Astrocyte (in vitro differentiated cells and primary cell): ENCODE measurements around the gene LIMS1. TPM values are rescaled to one million over a fixed set of nuclear protein-coding genes. Genes with fewer than 3 reads are reported as not detected.
A peak's percentile ranks its signal among the peaks of the same experiment; 100 is the strongest.
"Not testable (repeated sequence)": the region's sequence is repeated elsewhere in the genome, so short reads cannot be mapped to it uniquely, and the experiment has no call there.

ENCODE experiments used
- DNase-seq: peaks from one replicate; pipeline ENCODE4 v3.0.0-alpha.2; 2010; ENCODE audit warnings: low read depth
- FAIRE-seq: peaks from 2 replicates; lab custom pipeline; 2011; peaks lifted over from hg19 to GRCh38; lab: Jason Lieb, UNC
- H2AFZ ChIP-seq: 2 replicates; pipeline ENCODE4 v1.6.0; 2012; ENCODE audit warnings: low read depth, low read length, inconsistent platforms
- H3K27ac ChIP-seq: 2 replicates; pipeline ENCODE4 v1.5.1; 2011; ENCODE audit warnings: low read depth, low read length, inconsistent platforms
- H3K27me3 ChIP-seq: 2 replicates; pipeline ENCODE4 v1.6.0; 2011; ENCODE audit warnings: low read length, inconsistent platforms; ENCODE audit not compliant: insufficient read depth
- H3K36me3 ChIP-seq: 2 replicates; pipeline ENCODE4 v1.5.1; 2011; ENCODE audit warnings: low read length, inconsistent platforms; ENCODE audit not compliant: insufficient read depth
- H3K4me1 ChIP-seq: 2 replicates; pipeline ENCODE4 v1.5.1; 2011; ENCODE audit warnings: low read length, inconsistent platforms; ENCODE audit not compliant: insufficient read depth
- H3K4me2 ChIP-seq: 2 replicates; pipeline ENCODE4 v1.6.0; 2012; ENCODE audit warnings: low read length, inconsistent platforms
- H3K4me3 ChIP-seq: 2 replicates; pipeline ENCODE4 v1.5.1; 2011; ENCODE audit warnings: low read depth, mild to moderate bottlenecking, low read length, inconsistent platforms; ENCODE audit not compliant: insufficient read depth
- H3K79me2 ChIP-seq: 2 replicates; pipeline ENCODE4 v1.6.0; 2012; ENCODE audit warnings: mild to moderate bottlenecking, low read length, inconsistent platforms; ENCODE audit not compliant: insufficient read depth
- H3K9ac ChIP-seq: 2 replicates; pipeline ENCODE4 v1.6.0; 2012; ENCODE audit warnings: mild to moderate bottlenecking, low read length, inconsistent platforms
- H3K9me3 ChIP-seq: 2 replicates; pipeline ENCODE4 v1.5.1; 2012; ENCODE audit warnings: low read depth, mild to moderate bottlenecking, low read length, inconsistent platforms; ENCODE audit not compliant: insufficient read depth
- H4K20me1 ChIP-seq: 2 replicates; pipeline ENCODE4 v1.6.0; 2012; ENCODE audit warnings: low read length, inconsistent platforms; ENCODE audit not compliant: insufficient read depth
- H3K27ac Mint-ChIP-seq: one replicate; pipeline ENCODE4 v1.8.0; 2021; ENCODE audit warnings: mild to moderate bottlenecking, mixed read lengths; ENCODE audit not compliant: unreplicated experiment
- H3K27me3 Mint-ChIP-seq: one replicate; pipeline ENCODE4 v1.8.0; 2021; ENCODE audit warnings: low read depth, mixed read lengths; ENCODE audit not compliant: unreplicated experiment
- H3K36me3 Mint-ChIP-seq: one replicate; pipeline ENCODE4 v1.8.0; 2021; ENCODE audit warnings: low read depth, mixed read lengths; ENCODE audit not compliant: unreplicated experiment
- H3K4me1 Mint-ChIP-seq: one replicate; pipeline ENCODE4 v1.8.0; 2021; ENCODE audit warnings: low read depth, mixed read lengths; ENCODE audit not compliant: unreplicated experiment
- H3K4me3 Mint-ChIP-seq: one replicate; pipeline ENCODE4 v1.8.0; 2021; ENCODE audit warnings: mild to moderate bottlenecking, moderate library complexity, mixed read lengths; ENCODE audit not compliant: unreplicated experiment
- H3K9me3 Mint-ChIP-seq: one replicate; pipeline ENCODE4 v1.8.0; 2021; ENCODE audit warnings: mild to moderate bottlenecking, mixed read lengths; ENCODE audit not compliant: unreplicated experiment
- EZH2 ChIP-seq: IDR thresholded peaks from 2 replicates; pipeline ENCODE4 v1.6.1; 2012; ENCODE audit warnings: mild to moderate bottlenecking, low read length, inconsistent platforms; ENCODE audit not compliant: insufficient read depth
- total RNA-seq: library from RNA; stranded (reverse); gene quantifications from 2 replicates; pipeline ENCODE4 v1.2.1, GENCODE V29; 2021
- TF ChIP-seq, protein P1 (sequence below): IDR thresholded peaks from 2 replicates; pipeline ENCODE4 v1.5.1; 2011; ENCODE audit warnings: low read depth, mild to moderate bottlenecking, inconsistent platforms, low read length, moderate library complexity; ENCODE audit not compliant: insufficient read depth

LIMS1 gene
- total RNA-seq, 1 donor from 2014 or later, result 205 TPM

- peaks cover 47% of the 10 kb centered on the region for H3K4me1 ChIP-seq
- peak overlapping the region; percentile 14 for H3K4me3 ChIP-seq
- Mint-ChIP-seq H3K4me3 (peak overlapping the region; percentile 66), H3K27me3 (no peaks in the 10 kb centered on the region), H3K27ac (peak overlapping the region; percentile 98), H3K4me1 (peaks cover 62% of the 10 kb centered on the region), H3K9me3 (no peaks in the 10 kb centered on the region), H3K36me3 (peaks cover 7% of the 10 kb centered on the region)
- TF ChIP-seq, protein P1, sequence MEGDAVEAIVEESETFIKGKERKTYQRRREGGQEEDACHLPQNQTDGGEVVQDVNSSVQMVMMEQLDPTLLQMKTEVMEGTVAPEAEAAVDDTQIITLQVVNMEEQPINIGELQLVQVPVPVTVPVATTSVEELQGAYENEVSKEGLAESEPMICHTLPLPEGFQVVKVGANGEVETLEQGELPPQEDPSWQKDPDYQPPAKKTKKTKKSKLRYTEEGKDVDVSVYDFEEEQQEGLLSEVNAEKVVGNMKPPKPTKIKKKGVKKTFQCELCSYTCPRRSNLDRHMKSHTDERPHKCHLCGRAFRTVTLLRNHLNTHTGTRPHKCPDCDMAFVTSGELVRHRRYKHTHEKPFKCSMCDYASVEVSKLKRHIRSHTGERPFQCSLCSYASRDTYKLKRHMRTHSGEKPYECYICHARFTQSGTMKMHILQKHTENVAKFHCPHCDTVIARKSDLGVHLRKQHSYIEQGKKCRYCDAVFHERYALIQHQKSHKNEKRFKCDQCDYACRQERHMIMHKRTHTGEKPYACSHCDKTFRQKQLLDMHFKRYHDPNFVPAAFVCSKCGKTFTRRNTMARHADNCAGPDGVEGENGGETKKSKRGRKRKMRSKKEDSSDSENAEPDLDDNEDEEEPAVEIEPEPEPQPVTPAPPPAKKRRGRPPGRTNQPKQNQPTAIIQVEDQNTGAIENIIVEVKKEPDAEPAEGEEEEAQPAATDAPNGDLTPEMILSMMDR, result no peak
- H3K36me3 ChIP-seq, result no peaks in the 10 kb centered on the region
- peak overlapping the region; percentile 98 for H3K27ac ChIP-seq
- DNase-seq (peak; percentile 98), FAIRE-seq (peak; percentile 73)
- no peaks in the 10 kb centered on the region for H4K20me1 ChIP-seq
- no peak overlapping the region for H2AFZ ChIP-seq
- no peaks in the 10 kb centered on the region for H3K27me3 ChIP-seq
- peaks cover 49% of the 10 kb centered on the region for H3K79me2 ChIP-seq
- H3K4me2 ChIP-seq, result peak overlapping the region; percentile 80
- H3K9ac ChIP-seq, result peak overlapping the region; percentile 85
- no peaks in the 10 kb centered on the region for H3K9me3 ChIP-seq
These were observed 60.1 kb downstream of the LIMS1 start for GRCh38 chr2:108594132-108594981.

DNA sequence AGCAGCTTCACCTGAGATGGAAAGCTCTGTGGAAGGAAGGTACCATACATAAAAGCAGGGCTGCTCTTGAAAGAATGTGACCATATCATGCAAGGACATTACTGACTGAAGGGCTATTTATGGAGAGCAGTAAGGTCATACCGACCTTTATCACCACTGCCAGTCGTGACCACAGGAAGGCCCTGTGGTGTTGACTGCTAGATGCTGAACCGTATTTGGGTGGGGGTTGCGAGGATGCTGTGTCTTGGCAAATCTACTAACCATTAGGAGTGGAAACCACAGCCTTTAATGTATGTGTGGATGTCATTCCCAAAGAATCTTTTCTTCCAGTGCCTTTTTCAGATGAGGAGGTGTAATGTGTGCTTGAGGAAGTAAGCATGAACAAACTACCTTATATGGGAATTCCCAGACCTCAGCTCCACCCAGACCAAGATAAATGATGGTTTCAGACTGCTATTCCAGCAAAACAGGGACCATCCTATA is 60.8 kb downstream of the LIMS1 start:
- Histone ChIP-seq H4K20me1 (no peaks in the 10 kb centered on the region), H2AFZ (no peak overlapping the region), H3K4me2 (peak overlapping the region; percentile 80), H3K79me2 (peaks cover 45% of the 10 kb centered on the region), H3K9ac (peak overlapping the region; percentile 85), H3K36me3 (no peaks in the 10 kb centered on the region), H3K4me1 (peaks cover 46% of the 10 kb centered on the region), H3K4me3 (peak overlapping the region; percentile 14), H3K27me3 (no peaks in the 10 kb centered on the region), H3K9me3 (no peaks in the 10 kb centered on the region), H3K27ac (peak overlapping the region; percentile 98)
- H3K9me3 Mint-ChIP-seq, result no peaks in the 10 kb centered on the region
- no peaks in the 10 kb centered on the region for H3K27me3 Mint-ChIP-seq
- DNase-seq (peak; percentile 100), FAIRE-seq (peak; percentile 83)
- TF ChIP-seq, protein P1, result no peak
- no peak for TF ChIP-seq EZH2
- peak overlapping the region; percentile 15 for H3K4me3 Mint-ChIP-seq
- peak overlapping the region; percentile 98 for H3K27ac Mint-ChIP-seq
- H3K36me3 Mint-ChIP-seq, result peaks cover 7% of the 10 kb centered on the region
- H3K4me1 Mint-ChIP-seq, result peaks cover 57% of the 10 kb centered on the region

GRCh38 chr2:108595771-108596170 is 61.5 kb downstream of the LIMS1 start:
- peak overlapping the region; percentile 85 for H3K9ac ChIP-seq
- not testable (repeated sequence) for H3K9me3 ChIP-seq, H3K36me3 ChIP-seq, H2AFZ ChIP-seq, H3K27me3 ChIP-seq, H3K36me3 Mint-ChIP-seq, H4K20me1 ChIP-seq, H3K9me3 Mint-ChIP-seq, H3K27me3 Mint-ChIP-seq, H3K4me3 Mint-ChIP-seq, FAIRE-seq, DNase-seq
- peak overlapping the region; percentile 98 for H3K27ac ChIP-seq
- peaks cover 44% of the 10 kb centered on the region for H3K79me2 ChIP-seq
- Mint-ChIP-seq H3K27ac (peak overlapping the region; percentile 98), H3K4me1 (peaks cover 51% of the 10 kb centered on the region)
- H3K4me3 ChIP-seq, result peak overlapping the region; percentile 5
- peak overlapping the region; percentile 80 for H3K4me2 ChIP-seq
- H3K4me1 ChIP-seq, result peaks cover 46% of the 10 kb centered on the region
